Left ventricle myocardium inferior (tissue), 1 donor: ENCODE data around the gene ROCK2. TPM values are rescaled to one million over a fixed set of nuclear protein-coding genes. Genes with fewer than 3 reads are reported as not detected.

ENCODE experiments used
- DNase-seq: peaks from one replicate; pipeline ENCODE4 v3.0.0-alpha.2; 2020
- H3K27ac ChIP-seq: fragments of 200-600 bp; replicated peaks from 2 replicates; pipeline ENCODE4 v1.8.0; 2021
- H3K27me3 ChIP-seq: fragments of 200-600 bp; 2 replicates; pipeline ENCODE4 v1.8.0; 2021; ENCODE audit warnings: low read depth
- H3K36me3 ChIP-seq: fragments of 200-600 bp; 2 replicates; pipeline ENCODE4 v1.8.0; 2021
- H3K4me1 ChIP-seq: fragments of 200-600 bp; 2 replicates; pipeline ENCODE4 v1.8.0; 2021
- H3K4me3 ChIP-seq: fragments of 200-600 bp; 2 replicates; pipeline ENCODE4 v1.8.0; 2021; ENCODE audit warnings: mild to moderate bottlenecking, moderate library complexity
- H3K9me3 ChIP-seq: fragments of 200-600 bp; replicated peaks from 2 replicates; pipeline ENCODE4 v1.8.0; 2021
- intact Hi-C: fragments of 100-400 bp; cut with micrococcal nuclease; formaldehyde crosslinking; loops from one replicate; pipeline ENCODE4 v1.11.0; 2022
- total RNA-seq: library from RNA; stranded (reverse); fragmentation: NEBNext Ultra II Directional; extraction: Animal tissue kit (Norgen Biotek cat#: 25700); gene quantifications from one replicate; pipeline ENCODE4 v1.2.1, GENCODE V29; 2021
- TF ChIP-seq, protein P1 (sequence below): fragments of 200-600 bp; IDR thresholded peaks from 2 replicates; pipeline ENCODE4 v1.8.0; 2021; ENCODE audit warnings: antibody characterized with exemption, mild to moderate bottlenecking, borderline replicate concordance
- donor health status: DM: no; HTN: yes; CAD: no; lungs with severe emphysema.

ROCK2 gene
- total RNA-seq, 1 donor from 2014 or later = 30.2 TPM

DNA sequence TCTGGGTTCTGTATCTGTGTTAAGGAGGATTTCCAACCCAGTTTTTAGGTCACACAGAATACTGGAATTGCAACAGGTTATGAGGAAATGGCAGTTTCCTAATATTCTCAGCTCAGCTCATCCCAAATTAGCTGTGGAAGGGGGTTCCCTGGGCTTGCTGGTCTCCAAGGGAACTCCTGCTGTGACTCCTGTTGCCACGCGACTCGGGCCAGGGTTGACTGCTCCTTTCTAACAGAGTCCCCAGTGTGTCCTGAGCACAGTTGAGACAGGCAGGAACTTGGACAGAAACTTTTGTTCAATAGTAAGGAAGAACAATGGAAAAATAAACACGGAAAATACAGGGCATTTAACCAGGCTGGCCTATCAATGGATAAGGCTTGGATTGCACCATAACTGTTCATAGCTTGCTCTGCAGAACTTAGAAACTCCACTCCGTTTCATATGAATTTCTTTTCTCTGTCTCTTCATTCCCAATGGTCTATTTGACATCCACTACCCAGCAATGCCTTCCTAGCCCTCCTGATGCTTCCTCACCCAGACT lies 3.8 kb upstream of the ROCK2 start:
- TF ChIP-seq, protein P1, sequence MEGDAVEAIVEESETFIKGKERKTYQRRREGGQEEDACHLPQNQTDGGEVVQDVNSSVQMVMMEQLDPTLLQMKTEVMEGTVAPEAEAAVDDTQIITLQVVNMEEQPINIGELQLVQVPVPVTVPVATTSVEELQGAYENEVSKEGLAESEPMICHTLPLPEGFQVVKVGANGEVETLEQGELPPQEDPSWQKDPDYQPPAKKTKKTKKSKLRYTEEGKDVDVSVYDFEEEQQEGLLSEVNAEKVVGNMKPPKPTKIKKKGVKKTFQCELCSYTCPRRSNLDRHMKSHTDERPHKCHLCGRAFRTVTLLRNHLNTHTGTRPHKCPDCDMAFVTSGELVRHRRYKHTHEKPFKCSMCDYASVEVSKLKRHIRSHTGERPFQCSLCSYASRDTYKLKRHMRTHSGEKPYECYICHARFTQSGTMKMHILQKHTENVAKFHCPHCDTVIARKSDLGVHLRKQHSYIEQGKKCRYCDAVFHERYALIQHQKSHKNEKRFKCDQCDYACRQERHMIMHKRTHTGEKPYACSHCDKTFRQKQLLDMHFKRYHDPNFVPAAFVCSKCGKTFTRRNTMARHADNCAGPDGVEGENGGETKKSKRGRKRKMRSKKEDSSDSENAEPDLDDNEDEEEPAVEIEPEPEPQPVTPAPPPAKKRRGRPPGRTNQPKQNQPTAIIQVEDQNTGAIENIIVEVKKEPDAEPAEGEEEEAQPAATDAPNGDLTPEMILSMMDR = no peak
- peaks cover 32% of the 10 kb centered on the region for H3K4me1 ChIP-seq
- H3K4me3 ChIP-seq = no peak overlapping the region
- DNase-seq = no peak
- no peaks in the 10 kb centered on the region for H3K36me3 ChIP-seq
- peak overlapping the region; percentile 8 for H3K27ac ChIP-seq
- no peaks in the 10 kb centered on the region for H3K9me3 ChIP-seq
- intact Hi-C loops = loop anchor here (10.0 kb wide), 2 partner anchors 53 to 67 kb away; no protein-coding TSS in a partner anchor
- no peaks in the 10 kb centered on the region for H3K27me3 ChIP-seq

DNA sequence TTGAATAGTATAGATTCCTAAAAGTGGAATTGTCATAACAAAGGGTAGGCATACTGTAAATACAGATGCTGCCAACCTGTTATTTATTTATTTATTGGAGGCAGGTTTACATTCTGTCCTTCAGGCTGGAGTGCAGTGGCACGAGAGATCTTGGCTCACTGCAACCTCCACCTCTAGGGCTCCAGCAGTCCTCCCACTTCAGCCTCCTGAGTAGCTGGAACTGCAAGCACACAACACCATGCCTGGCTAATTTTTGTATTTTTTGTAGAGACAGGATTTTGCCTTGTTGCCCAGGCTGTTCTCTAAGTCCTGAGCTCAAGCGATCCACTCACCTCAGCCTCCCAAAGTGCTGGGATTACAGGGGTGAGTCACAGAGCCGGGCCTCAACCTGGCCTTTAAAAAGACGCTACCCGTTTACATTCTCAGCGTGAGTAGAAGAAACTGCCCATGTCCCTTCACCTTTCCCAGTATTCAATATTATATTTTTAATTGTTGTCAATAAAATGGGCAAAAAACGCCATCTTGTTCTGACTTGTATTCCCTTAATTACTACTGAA lies 3.0 kb upstream of the ROCK2 start:
- peaks cover 39% of the 10 kb centered on the region for H3K4me1 ChIP-seq
- H3K36me3 ChIP-seq = no peaks in the 10 kb centered on the region
- H3K27me3 ChIP-seq = no peaks in the 10 kb centered on the region
- TF ChIP-seq, protein P1 = no peak
- DNase-seq = no peak
- no peak overlapping the region for H3K27ac ChIP-seq
- no peak overlapping the region for H3K4me3 ChIP-seq
- H3K9me3 ChIP-seq = no peaks in the 10 kb centered on the region
- intact Hi-C loops = loop anchor here (10.0 kb wide), 2 partner anchors 53 to 67 kb away; no protein-coding TSS in a partner anchor

DNA sequence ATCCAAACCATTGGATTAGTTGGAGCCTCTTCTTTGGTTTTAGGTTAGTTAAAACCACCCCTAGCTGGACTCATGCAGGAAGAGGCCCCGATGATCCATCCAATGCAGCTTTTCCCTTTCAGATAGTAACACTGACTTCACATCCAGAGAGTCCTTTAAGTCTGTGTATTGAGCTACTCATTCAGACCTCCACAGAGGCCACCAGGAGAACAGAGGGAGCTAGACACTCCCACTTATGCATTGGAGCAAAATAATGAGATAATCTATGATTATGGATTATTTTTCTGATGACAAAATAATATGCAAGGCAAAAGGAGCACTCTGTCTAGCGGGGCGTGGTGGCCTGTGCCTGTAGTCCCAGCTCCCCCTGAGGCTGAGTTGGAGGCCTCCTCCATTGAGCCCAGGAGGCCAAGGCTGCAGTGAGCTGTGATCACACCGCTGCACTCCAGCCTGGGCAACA lies 1.6 kb upstream of the ROCK2 start:
- TF ChIP-seq, protein P1 = no peak
- no peaks in the 10 kb centered on the region for H3K9me3 ChIP-seq
- no peaks in the 10 kb centered on the region for H3K36me3 ChIP-seq
- no peak for DNase-seq
- H3K27ac ChIP-seq = peak overlapping the region; percentile 100
- peak overlapping the region; percentile 98 for H3K4me3 ChIP-seq
- intact Hi-C loops = loop anchor here (10.0 kb wide), 2 partner anchors 51 to 69 kb away; no protein-coding TSS in a partner anchor
- H3K27me3 ChIP-seq = no peaks in the 10 kb centered on the region
- H3K4me1 ChIP-seq = peaks cover 52% of the 10 kb centered on the region

DNA sequence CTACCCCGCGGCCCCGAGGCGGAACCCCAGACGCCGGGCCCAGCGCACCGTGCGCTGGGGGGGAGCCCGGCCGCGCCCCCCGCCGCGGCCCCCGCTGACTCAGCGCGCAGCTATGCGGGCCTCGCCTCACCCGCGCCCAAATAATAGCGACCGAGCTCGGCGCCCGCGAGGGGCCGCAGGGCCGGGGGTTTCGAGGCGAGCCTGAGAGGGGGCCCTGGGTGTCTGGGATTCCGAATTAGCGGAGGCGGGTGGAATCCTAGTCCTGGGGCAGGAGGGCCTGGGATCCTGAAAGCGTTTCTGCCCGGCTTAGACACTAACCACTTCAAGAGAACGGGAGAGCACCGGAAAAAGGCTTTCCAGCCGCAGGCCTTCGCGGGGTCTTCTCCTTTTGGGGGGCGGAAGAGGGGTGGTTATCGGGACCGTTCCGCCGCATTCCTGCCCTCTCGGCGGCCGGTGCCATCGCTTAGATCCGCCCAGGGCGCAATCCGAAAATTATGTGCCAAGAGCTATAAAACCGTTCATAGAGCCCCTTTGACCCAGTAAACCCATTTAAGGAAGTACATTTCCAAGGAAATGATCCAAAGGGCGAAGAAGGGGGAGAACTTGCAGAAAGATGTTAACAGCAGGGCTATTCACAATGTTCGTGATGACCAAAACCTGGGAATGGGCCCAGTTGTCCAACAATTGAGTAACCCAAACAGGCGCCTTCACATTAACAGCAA lies 681 bp upstream of the ROCK2 start:
- Histone ChIP-seq H3K4me3 (peak overlapping the region; percentile 98), H3K36me3 (no peaks in the 10 kb centered on the region), H3K4me1 (peaks cover 60% of the 10 kb centered on the region), H3K27me3 (no peaks in the 10 kb centered on the region), H3K9me3 (no peaks in the 10 kb centered on the region), H3K27ac (peak overlapping the region; percentile 100)
- peak; percentile 40 for DNase-seq
- intact Hi-C loops = loop anchor here (5.0 to 10.0 kb wide), 3 partner anchors 50 to 108 kb away; no protein-coding TSS in a partner anchor
- TF ChIP-seq, protein P1 = peak; percentile 8

DNA sequence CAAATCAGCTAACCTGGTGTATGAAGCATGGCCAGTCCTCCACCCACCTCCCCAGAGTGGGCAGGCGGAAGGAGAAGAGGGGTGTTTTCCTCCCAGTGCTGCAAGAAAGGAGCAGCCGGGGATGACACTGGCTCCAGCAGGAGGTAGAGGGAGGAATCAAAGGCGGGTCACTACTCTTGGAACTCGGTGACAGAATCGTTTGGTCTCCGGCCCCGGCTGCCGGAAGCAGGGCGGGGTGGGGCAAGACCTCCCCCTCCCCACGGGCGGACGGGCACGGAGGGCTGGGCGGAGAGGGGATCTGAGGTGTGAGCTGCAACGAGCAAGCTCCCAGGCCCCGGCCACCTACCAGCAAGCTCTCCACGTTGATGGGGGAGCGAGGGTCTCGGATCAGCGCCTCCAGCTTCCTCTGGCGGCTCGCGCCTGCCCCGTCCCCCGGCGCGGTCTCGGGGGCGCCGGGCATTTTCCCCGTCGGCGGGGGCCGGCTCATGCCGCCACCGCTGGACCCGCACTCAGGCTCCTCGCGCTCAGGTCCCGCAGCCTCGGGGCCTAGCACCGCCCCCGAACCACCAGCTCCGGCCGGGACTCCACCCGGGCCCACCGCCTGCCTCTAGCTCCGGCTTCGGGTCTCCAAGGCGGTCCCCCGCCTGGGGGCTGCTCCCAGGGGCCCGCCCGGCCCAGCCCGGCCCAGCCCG lies 640 bp downstream of the ROCK2 start:
- H3K4me3 ChIP-seq = peak overlapping the region; percentile 98
- H3K4me1 ChIP-seq = peaks cover 73% of the 10 kb centered on the region
- TF ChIP-seq, protein P1 = no peak
- H3K27me3 ChIP-seq = no peaks in the 10 kb centered on the region
- no peaks in the 10 kb centered on the region for H3K9me3 ChIP-seq
- intact Hi-C loops = loop anchor here (5.0 to 10.0 kb wide), 3 partner anchors 49 to 106 kb away; no protein-coding TSS in a partner anchor
- peak; percentile 58 for DNase-seq
- H3K36me3 ChIP-seq = no peaks in the 10 kb centered on the region
- peak overlapping the region; percentile 100 for H3K27ac ChIP-seq
